Gastroesophageal sphincter (tissue), 3 donors: ENCODE measurements around the gene PXYLP1.

Experiments used
- EP300 ChIP-seq: sonication (generic); formaldehyde crosslinking; IDR thresholded peaks from one replicate; pipeline ENCODE4 v1.6.1; 2017; ENCODE audit warnings: antibody characterized with exemption, mild to moderate bottlenecking
- POLR2A ChIP-seq, 2 donors: fragments of 450-650 bp; IDR thresholded peaks; one replicate each; pipeline ENCODE4 v1.6.1; 2017; ENCODE audit warnings: antibody characterized with exemption in 2 of 2, mild to moderate bottlenecking in 2 of 2, moderate library complexity in 1 of 2
- POLR2AphosphoS5 ChIP-seq: sonication (generic); formaldehyde crosslinking; IDR thresholded peaks from one replicate; pipeline ENCODE4 v1.6.1; 2017; ENCODE audit warnings: antibody characterized with exemption
- TF ChIP-seq, protein P1 (sequence below), 4 experiments: fragments of 200-600 bp in 2 of 4; fragments of 450-650 bp in 2 of 4; sonication (generic) in 1 of 4; IDR thresholded peaks; one replicate each; pipeline ENCODE4 v1.5.1; 2017 to 2019; ENCODE audit warnings: antibody characterized with exemption in 4 of 4, mild to moderate bottlenecking in 2 of 4, moderate library complexity in 2 of 4

DNA sequence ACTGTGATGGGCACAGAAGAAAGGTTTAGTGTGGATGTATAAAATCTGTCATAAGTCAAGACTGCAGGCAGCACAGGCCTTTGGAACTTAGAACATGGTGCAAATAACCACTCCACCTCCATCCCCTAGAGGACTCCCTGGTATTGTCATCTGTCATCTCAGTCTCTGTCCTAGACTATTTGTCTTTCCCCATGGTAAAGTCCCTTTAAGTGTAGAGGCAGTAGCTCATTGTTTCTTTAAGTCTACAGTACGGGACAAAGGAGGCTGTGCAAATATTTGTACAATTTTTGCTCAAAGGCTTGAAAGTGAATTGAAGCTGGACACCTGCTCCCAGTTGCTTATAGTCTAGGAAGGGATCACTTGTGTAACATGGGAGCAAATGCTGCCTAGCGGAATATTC is 3.2 kb upstream of the PXYLP1 start:
- TF ChIP-seq, protein P1, sequence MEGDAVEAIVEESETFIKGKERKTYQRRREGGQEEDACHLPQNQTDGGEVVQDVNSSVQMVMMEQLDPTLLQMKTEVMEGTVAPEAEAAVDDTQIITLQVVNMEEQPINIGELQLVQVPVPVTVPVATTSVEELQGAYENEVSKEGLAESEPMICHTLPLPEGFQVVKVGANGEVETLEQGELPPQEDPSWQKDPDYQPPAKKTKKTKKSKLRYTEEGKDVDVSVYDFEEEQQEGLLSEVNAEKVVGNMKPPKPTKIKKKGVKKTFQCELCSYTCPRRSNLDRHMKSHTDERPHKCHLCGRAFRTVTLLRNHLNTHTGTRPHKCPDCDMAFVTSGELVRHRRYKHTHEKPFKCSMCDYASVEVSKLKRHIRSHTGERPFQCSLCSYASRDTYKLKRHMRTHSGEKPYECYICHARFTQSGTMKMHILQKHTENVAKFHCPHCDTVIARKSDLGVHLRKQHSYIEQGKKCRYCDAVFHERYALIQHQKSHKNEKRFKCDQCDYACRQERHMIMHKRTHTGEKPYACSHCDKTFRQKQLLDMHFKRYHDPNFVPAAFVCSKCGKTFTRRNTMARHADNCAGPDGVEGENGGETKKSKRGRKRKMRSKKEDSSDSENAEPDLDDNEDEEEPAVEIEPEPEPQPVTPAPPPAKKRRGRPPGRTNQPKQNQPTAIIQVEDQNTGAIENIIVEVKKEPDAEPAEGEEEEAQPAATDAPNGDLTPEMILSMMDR (IDR thresholded peaks at IDR 0.05), result no peak
- TF ChIP-seq POLR2A (IDR thresholded peaks at IDR 0.05) (no peak), POLR2AphosphoS5 (no peak), EP300 (no peak)
